GM18502 (cell line): Measurements from ENCODE around the gene MGA.

Source experiments
- ATAC-seq: cut with Tn5 transposase; IDR thresholded peaks from one replicate; pipeline ENCODE4 v1.9.1; 2021; ENCODE audit warnings: mild to moderate bottlenecking; ENCODE audit not compliant: unreplicated experiment, poor library complexity

Gene MGA

GRCh38 chr15:41779662-41780157 is 119.5 kb downstream of the MGA start:
- no peak for ATAC-seq

DNA sequence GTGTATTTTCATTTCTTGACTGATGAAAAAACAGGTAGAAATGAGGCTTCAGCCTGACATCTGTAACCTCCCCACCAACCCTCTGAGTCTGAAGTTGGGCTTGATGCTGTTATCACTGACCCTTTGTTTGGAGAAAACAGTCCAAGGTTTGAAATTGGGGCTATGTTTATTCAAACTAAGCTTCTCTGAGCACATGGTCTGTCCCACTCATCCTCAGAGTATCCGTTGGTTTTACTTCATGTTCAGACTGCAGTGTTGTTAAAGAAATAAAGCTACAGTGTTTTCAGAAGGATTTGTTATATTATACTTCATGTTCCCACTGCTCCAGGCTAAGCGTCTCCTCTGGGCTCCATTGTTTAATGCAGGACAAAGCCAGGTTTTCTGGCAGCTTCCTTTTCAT is 120.1 kb downstream of the MGA start:
- no peak for ATAC-seq

GRCh38 chr15:41780727-41781126 is 120.5 kb downstream of the MGA start:
- no peak for ATAC-seq

DNA sequence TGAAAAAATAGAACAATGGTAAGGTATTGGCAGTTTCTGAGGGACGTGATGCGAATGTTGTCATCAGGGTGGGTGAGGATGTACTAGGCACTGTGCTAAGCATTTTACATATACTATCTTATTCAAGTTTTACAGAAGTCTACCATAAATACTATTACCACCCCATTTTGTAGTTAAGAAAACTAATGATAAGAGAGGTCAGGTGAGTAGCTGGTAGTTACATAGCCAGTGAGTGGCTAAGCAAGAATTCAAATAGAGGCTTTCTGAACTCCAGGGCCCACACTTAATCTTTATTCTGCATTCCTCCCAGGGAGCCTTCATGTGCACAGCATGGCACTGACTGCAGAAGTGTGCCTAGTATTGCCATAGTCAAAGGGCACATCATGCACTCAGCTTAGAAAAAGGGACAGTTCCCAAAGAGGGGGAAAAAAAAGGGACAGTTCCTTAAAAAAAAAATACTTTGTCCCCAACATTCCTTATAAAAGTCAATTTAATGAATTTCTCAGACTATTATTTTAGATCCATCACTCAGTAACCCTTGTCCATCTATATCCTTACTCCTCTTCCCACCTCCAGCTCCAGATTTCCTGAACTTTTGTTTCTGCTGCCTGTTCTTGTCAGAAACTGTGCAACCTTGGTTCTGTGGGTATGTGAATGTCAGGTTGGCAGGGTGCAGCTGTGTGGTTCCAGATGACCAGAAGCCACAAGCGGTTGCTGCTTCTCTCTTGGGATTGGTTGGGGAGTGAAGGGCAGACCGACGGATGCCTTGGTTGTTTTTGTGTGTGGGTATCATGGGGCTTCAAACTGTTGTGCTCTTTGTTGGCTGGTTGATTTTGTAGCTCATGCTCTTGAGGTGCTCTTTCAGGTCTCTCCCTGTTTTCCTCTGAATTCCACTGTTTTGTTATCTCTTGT is 122.4 kb downstream of the MGA start:
- ATAC-seq: no peak

GRCh38 chr15:41783296-41783695 is 123.1 kb downstream of the MGA start:
- no peak for ATAC-seq

- no peak for ATAC-seq
These were observed 128.1 kb downstream of the MGA start for GRCh38 chr15:41788262-41788661.

DNA sequence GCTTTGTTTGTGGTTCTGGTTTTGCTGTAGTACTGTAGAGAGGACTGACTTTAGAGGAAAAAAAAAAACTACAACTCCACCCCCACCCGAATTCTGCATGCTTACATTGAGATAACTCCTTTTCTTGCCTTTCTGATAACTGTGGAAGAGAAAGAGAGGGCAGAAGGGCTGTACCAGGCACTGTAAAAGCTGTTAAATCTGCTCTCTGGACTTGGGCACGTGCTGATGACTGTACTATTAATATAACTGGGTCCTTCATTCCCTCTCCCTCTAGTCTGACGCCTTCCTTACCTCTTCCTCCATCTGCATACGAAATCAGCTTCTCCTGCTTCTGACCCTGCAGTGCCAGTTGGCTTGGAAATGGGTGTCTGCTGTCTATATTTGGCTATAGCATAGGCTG is 129.0 kb downstream of the MGA start:
- ATAC-seq: no peak

DNA sequence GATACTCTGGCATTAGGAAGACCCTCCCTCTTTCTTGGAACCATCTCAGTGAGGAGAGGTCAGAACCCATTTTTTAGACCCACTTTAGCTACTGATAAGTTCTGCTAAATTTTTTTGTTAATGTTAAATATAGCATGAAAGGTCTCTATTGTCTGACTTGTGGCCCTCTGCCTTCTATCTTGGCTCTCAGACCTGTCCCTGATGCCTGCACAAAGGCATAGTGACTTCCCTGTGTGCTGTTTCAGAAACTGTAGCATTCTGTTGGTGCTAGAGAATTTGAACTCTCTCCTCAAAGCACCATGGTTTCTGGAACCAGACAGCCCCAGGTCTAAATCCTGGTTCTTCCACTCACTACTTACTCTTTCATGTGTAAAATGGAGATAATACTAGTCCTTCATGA is 129.5 kb downstream of the MGA start:
- ATAC-seq: no peak

- ATAC-seq: no peak
These were observed 130.0 kb downstream of the MGA start for GRCh38 chr15:41790169-41790568.

- ATAC-seq: no peak
These were observed 130.7 kb downstream of the MGA start for GRCh38 chr15:41790756-41791546.

DNA sequence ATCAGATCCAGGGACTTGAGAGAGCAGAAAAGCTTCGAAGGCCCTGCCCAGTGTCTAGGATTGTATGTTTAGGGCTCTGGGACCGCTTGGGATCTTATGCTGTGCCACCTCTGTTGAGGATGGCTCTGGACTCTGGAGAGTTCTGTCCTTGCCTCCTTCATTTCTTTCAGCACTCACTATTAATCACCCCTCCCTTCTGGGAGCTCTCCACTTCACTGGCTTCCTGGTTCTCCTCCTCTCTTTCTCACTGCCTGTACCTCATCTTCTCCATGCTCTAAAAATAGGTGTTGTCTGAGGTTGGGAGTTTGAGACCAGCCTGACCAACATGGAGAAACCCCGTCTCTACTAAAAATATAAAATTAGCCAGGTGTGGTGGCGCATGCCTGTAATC is 131.3 kb downstream of the MGA start:
- ATAC-seq: no peak

DNA sequence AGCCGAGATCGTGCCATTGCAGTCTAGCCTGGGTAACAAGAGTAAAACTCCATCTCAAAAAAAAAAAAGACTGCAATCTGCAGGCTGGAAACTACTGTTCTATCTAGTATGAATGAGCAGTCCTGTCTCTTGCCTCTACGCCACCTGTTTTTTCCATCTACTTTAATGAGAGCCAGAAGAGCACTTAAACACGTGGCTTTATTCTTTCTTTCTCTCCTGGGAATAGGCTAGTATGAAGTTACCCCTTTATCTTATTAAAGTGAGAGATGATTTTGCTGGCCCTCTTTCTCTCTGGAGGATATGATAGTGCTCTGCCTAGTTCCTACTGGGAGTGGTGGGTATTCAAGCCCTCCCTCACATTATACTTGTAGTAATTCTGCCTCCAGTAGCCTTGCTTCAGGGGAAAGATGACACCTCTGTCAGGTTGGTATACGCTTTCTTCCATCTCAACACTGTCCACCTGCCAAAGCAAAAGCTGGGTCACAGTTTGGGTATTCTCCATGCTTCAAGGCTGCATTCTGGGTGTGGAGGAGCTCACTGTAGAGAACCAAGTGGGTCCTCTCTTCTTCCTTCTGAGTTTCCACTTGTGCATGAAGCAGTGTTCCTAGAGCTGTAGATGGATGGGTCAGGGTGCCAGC is 131.9 kb downstream of the MGA start:
- no peak for ATAC-seq

DNA sequence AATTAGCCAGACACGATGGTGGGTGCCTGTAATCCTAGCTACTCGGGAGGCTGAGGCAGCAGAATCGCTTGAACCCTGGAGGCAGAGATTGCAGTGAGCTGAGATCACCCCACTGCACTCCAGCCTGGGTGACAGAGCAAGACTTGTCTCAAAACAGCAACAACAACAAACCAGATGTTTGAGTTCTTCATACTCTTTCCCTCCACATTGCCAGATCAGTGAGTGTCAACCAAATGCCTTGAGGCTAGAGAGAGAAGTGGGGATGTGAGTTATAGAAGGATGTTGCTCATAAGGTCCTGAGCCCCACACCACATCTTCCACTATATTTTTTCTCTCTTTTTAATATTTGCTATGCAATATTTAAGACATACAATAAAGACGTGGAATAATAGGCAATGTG is 133.9 kb downstream of the MGA start:
- no peak for ATAC-seq

DNA sequence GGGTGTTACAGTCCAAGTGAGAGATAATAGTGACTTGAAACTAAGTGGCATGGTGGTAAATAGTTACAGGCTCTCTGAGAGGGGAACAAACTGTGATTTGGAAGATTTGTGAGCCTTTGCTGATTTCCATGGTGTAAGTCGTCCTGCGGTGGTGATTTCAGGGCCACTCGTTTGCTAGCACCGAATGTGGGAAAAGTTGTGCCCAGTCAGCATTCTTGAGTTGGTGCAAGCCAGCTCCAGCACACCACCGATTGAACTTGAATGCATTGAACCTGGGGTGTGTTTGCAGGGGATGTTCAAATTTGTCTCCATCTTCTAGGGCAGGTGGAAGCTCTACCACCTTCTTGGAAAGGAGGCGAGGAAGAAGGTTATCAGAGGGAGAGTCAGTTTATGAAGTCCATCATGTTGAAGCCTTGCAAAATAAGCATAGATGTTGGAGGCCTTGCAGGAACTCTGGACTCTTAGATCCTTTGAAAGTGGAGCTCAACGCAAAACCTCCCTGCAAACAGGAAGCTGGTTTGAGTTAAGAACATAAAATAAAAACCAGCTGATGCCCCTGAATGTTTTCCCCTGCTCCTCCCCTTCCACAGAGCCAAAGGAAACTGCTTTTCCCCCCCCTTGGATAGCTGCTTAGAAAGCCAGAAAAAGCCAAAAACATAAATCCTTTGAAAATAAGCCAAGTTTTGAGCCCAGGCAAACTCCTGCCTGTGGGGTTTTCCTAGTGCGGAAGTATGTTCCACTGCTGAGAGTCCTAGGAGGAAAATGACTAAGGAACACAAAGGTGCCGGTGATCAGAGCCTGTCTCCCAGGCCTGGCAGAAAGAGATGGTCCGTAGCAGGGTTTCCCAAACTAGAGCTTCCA is 136.0 kb downstream of the MGA start:
- ATAC-seq: no peak

DNA sequence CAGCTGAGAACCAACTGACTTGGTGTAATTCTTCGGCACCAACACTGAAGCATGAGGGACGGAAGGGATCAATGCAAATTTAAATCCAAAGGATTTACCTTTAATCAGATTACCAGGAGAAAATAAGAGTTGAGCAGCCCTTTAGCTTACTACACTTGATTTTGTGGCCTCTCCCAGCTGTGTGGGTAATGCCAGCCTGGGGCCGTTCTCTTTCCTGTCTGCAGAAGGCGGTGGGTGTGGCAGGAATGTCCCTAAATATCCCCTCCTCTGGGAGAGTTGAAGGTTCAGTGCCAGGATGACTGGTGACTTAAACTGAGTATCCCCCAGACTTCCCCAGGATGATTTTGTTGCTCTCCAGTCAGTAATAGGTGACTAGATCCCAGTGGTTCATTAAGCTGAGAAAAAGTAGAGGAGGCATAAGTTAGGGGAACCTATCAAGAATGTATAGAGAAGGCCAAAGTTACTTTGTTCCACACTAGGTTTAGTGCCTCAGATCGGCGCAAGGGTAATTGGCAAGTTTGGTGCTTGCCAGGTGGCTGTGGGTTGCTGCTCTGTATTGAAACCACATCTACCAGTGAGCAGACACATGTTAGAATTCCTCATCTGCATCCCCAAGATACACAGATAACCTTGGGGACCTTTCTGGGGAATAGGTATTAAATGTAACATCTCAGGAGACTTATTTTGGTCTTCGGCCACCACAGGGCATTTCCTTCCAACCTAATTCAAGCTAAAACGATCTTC is 137.2 kb downstream of the MGA start:
- ATAC-seq: no peak

GRCh38 chr15:41798607-41799487 is 138.6 kb downstream of the MGA start:
- no peak for ATAC-seq

GRCh38 chr15:41799488-41799805 is 139.2 kb downstream of the MGA start:
- ATAC-seq: no peak

- no peak for ATAC-seq
These were observed 141.0 kb downstream of the MGA start for GRCh38 chr15:41801185-41801584.
